ENCODE data around the gene LRP2. TPM values are rescaled to one million over a fixed set of nuclear protein-coding genes. Genes with fewer than 3 reads are reported as not detected.

LRP2 gene
- total and polyA plus RNA-seq, 2 donors (not counting 1 experiment from before 2014, with no cell fraction given), result under 0.01 TPM; not detected in 1

- H3K4me3 ChIP-seq (replicated peaks in 1 of 4; ENCODE audit: control extremely low read depth in 1 of 4, insufficient read depth in 1 of 4, low read depth in 3 of 4, low read length in 4 of 4), result no peak overlapping the region
- H4K20me1 ChIP-seq (ENCODE audit: control insufficient read depth, extremely low read depth, insufficient read depth, low read length), result no peaks in the 10 kb centered on the region
- no peak overlapping the region for H3K27ac ChIP-seq (ENCODE audit: insufficient read depth, low read length)
- no peaks in the 10 kb centered on the region for H3K36me3 ChIP-seq (ENCODE audit: control insufficient read depth, insufficient read depth, low read length)
- no peak overlapping the region for H3K4me2 ChIP-seq (ENCODE audit: extremely low read depth, insufficient read depth, low read length)
- no peaks in the 10 kb centered on the region for H3K27me3 ChIP-seq (ENCODE audit: control insufficient read depth, insufficient read depth, low read length)
- H3K9ac ChIP-seq (ENCODE audit: insufficient read depth, low read length), result no peak overlapping the region
- DNase-seq (ENCODE audit: low read depth in 2 of 2), result no peak
- no peaks in the 10 kb centered on the region for H3K4me1 ChIP-seq (ENCODE audit: control insufficient read depth, extremely low read depth, insufficient read depth, low read length)
- TF ChIP-seq CTCF (conservative IDR thresholded peaks at IDR 0.05 in 1 of 2, IDR thresholded peaks at IDR 0.05 in 1 of 2; ENCODE audit: low read depth in 1 of 2, low read length in 2 of 2), result no peak
- TF ChIP-seq EZH2 (IDR thresholded peaks at IDR 0.05; ENCODE audit: low read length, missing control alignments), result no peak
- H2AFZ ChIP-seq (ENCODE audit: low read length), result no peak overlapping the region
- no peaks in the 10 kb centered on the region for H3K79me2 ChIP-seq (ENCODE audit: control insufficient read depth, insufficient read depth, low read length)
- H3K9me3 ChIP-seq (ENCODE audit: control insufficient read depth, insufficient read depth, low read depth, low read length), result no peaks in the 10 kb centered on the region
Observed at GRCh38 chr2:169208026-169208425, 154.3 kb downstream of the LRP2 start.

GRCh38 chr2:169205176-169205575 lies 157.2 kb downstream of the LRP2 start:
- Histone ChIP-seq H3K27me3 (ENCODE audit: control insufficient read depth, insufficient read depth, low read length) (no peaks in the 10 kb centered on the region), H3K9me3 (ENCODE audit: control insufficient read depth, insufficient read depth, low read depth, low read length) (no peaks in the 10 kb centered on the region), H3K4me1 (ENCODE audit: control insufficient read depth, extremely low read depth, insufficient read depth, low read length) (no peaks in the 10 kb centered on the region), H3K9ac (ENCODE audit: insufficient read depth, low read length) (no peak overlapping the region), H3K79me2 (ENCODE audit: control insufficient read depth, insufficient read depth, low read length) (no peaks in the 10 kb centered on the region), H3K36me3 (ENCODE audit: control insufficient read depth, insufficient read depth, low read length) (no peaks in the 10 kb centered on the region), H3K4me2 (ENCODE audit: extremely low read depth, insufficient read depth, low read length) (no peak overlapping the region), H2AFZ (ENCODE audit: low read length) (no peak overlapping the region), H3K4me3 (replicated peaks in 1 of 4; ENCODE audit: control extremely low read depth in 1 of 4, insufficient read depth in 1 of 4, low read depth in 3 of 4, low read length in 4 of 4) (no peak overlapping the region), H3K27ac (ENCODE audit: insufficient read depth, low read length) (no peak overlapping the region), H4K20me1 (ENCODE audit: control insufficient read depth, extremely low read depth, insufficient read depth, low read length) (no peaks in the 10 kb centered on the region)
- TF ChIP-seq CTCF (conservative IDR thresholded peaks at IDR 0.05 in 1 of 2, IDR thresholded peaks at IDR 0.05 in 1 of 2; ENCODE audit: low read depth in 1 of 2, low read length in 2 of 2) (no peak), EZH2 (IDR thresholded peaks at IDR 0.05; ENCODE audit: low read length, missing control alignments) (no peak)
- DNase-seq (ENCODE audit: low read depth in 2 of 2), result no peak

- Histone ChIP-seq H3K4me2 (ENCODE audit: extremely low read depth, insufficient read depth, low read length) (no peak overlapping the region), H3K36me3 (ENCODE audit: control insufficient read depth, insufficient read depth, low read length) (no peaks in the 10 kb centered on the region), H3K9ac (ENCODE audit: insufficient read depth, low read length) (no peak overlapping the region), H3K4me3 (replicated peaks in 1 of 4; ENCODE audit: control extremely low read depth in 1 of 4, insufficient read depth in 1 of 4, low read depth in 3 of 4, low read length in 4 of 4) (no peak overlapping the region), H4K20me1 (ENCODE audit: control insufficient read depth, extremely low read depth, insufficient read depth, low read length) (no peaks in the 10 kb centered on the region), H3K27ac (ENCODE audit: insufficient read depth, low read length) (no peak overlapping the region), H2AFZ (ENCODE audit: low read length) (no peak overlapping the region), H3K79me2 (ENCODE audit: control insufficient read depth, insufficient read depth, low read length) (no peaks in the 10 kb centered on the region), H3K27me3 (ENCODE audit: control insufficient read depth, insufficient read depth, low read length) (no peaks in the 10 kb centered on the region), H3K4me1 (ENCODE audit: control insufficient read depth, extremely low read depth, insufficient read depth, low read length) (no peaks in the 10 kb centered on the region), H3K9me3 (ENCODE audit: control insufficient read depth, insufficient read depth, low read depth, low read length) (no peaks in the 10 kb centered on the region)
- TF ChIP-seq EZH2 (IDR thresholded peaks at IDR 0.05; ENCODE audit: low read length, missing control alignments) (no peak), CTCF (conservative IDR thresholded peaks at IDR 0.05 in 1 of 2, IDR thresholded peaks at IDR 0.05 in 1 of 2; ENCODE audit: low read depth in 1 of 2, low read length in 2 of 2) (no peak)
- no peak for DNase-seq (ENCODE audit: low read depth in 2 of 2)
Observed at GRCh38 chr2:169203952-169204351, 158.4 kb downstream of the LRP2 start.
